Measurements from ENCODE around the gene FARSA. TPM values are rescaled to one million over a fixed set of nuclear protein-coding genes. Genes with fewer than 3 reads are reported as not detected.
"Not testable (repeated sequence)": the region's sequence is repeated elsewhere in the genome, so short reads cannot be mapped to it uniquely, and the experiment has no call there.

Gene FARSA
- total RNA-seq, 4 donors from 2014 or later, result 31.1 to 61.1 (median 38.2) TPM

- peak; percentile 1 for ATAC-seq (ENCODE audit: low FRiP score)
- DNase-seq (ENCODE audit: low spot score), result no peak
- no peak for TF ChIP-seq CTCF (IDR thresholded peaks at IDR 0.05)
Measured at GRCh38 chr19:12932392-12933286, 872 bp downstream of the FARSA start.

- ATAC-seq (ENCODE audit: low FRiP score), result no peak
- no peak for DNase-seq (ENCODE audit: low spot score)
- no peak for TF ChIP-seq CTCF (IDR thresholded peaks at IDR 0.05)
Measured at GRCh38 chr19:12930002-12930645, 3.4 kb downstream of the FARSA start.

GRCh38 chr19:12924621-12925310, 8.7 kb downstream of the FARSA start:
- ATAC-seq (ENCODE audit: low FRiP score) (no peak), DNase-seq (ENCODE audit: low spot score) (no peak)
- TF ChIP-seq CTCF (IDR thresholded peaks at IDR 0.05), result no peak

GRCh38 chr19:12922959-12923358, 10.6 kb downstream of the FARSA start:
- DNase-seq (ENCODE audit: low spot score) (no peak), ATAC-seq (ENCODE audit: low FRiP score) (no peak)
- TF ChIP-seq CTCF (IDR thresholded peaks at IDR 0.05), result no peak

GRCh38 chr19:12921047-12921446, 12.5 kb downstream of the FARSA start:
- no peak for TF ChIP-seq CTCF (IDR thresholded peaks at IDR 0.05)
- ATAC-seq (ENCODE audit: low FRiP score), result no peak
- DNase-seq (ENCODE audit: low spot score), result no peak

GRCh38 chr19:12918253-12918652, 15.3 kb downstream of the FARSA start:
- ATAC-seq (ENCODE audit: low FRiP score), result no peak
- DNase-seq (ENCODE audit: low spot score), result no peak
- no peak for TF ChIP-seq CTCF (IDR thresholded peaks at IDR 0.05)

GRCh38 chr19:12915860-12916259, 17.7 kb downstream of the FARSA start:
- not testable (repeated sequence) for ATAC-seq (ENCODE audit: low FRiP score); DNase-seq (ENCODE audit: low spot score)
